ENCODE measurements around the gene LMF2. TPM values are rescaled to one million over a fixed set of nuclear protein-coding genes. Genes with fewer than 3 reads are reported as not detected.

The LMF2 gene
- total RNA-seq, 1 experiment from 2014 or later = 56.9 TPM

DNA sequence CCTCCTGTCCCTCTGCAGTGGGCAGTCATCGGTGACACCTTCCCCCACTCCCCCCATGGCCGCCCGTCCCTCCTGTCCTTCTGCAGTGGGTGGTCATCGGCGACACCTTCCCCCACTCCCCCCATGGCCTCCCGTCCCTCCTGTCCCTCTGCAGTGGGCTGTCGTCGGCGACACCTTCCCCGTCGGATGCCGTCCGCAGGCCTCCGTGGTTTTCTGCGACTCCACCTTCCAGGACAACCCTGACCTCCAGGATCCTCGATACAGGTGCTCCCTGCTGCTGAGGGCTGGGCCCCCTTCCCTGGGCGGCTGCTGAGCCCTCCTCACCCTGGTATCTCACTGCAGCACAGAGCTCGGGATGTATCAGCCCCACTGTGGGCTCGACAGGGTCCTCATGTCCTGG is 18.6 kb downstream of the LMF2 start:
- RAD21 ChIA-PET (ENCODE audit: low non-redundant PET in 1 of 2, low total read pairs in 2 of 2, uncharacterized antibody in 2 of 2, unreplicated experiment in 2 of 2) = no interaction called here
- Histone ChIP-seq H3K9me2 (ENCODE audit: insufficient read depth) (no peaks in the 10 kb centered on the region), H3K4me2 (ENCODE audit: low read length) (no peak overlapping the region), H2AFZ (ENCODE audit: low read depth, low read length, poor library complexity, severe bottlenecking) (no peak overlapping the region), H3K9ac (ENCODE audit: low read length) (no peak overlapping the region), H3K27me3 (ENCODE audit: insufficient read depth, low read length) (no peaks in the 10 kb centered on the region), H3K9me3 (ENCODE audit: control insufficient read depth in 1 of 2, insufficient read depth in 1 of 2, low read depth in 1 of 2, low read length in 2 of 2) (no peaks in the 10 kb centered on the region), H3K27ac (ENCODE audit: low read depth, low read length) (no peak overlapping the region), H3K4me1 (ENCODE audit: control insufficient read depth in 1 of 2, insufficient read depth in 2 of 2, low read length in 2 of 2) (peaks cover 6 to 18% of the 10 kb centered on the region in 2 experiments; a peak in 3 of 4 replicates), H3K36me3 (ENCODE audit: control insufficient read depth in 1 of 2, insufficient read depth in 2 of 2, low read length in 2 of 2) (no peaks in the 10 kb centered on the region), H3K79me2 (ENCODE audit: insufficient read depth, low read length) (no peaks in the 10 kb centered on the region), H3K4me3 (replicated peaks in 1 of 2; ENCODE audit: low read depth in 1 of 2, low read length in 2 of 2) (no peak overlapping the region), H4K20me1 (ENCODE audit: insufficient read depth) (no peaks in the 10 kb centered on the region)
- ATAC-seq = no peak
- no peak for DNase-seq (ENCODE audit: low read depth, low spot score)
- no TSS peak for BruUV-seq (replicated peaks)
- POLR2A ChIA-PET = no interaction called here
- TF ChIP-seq EGR1 (IDR thresholded peaks at IDR 0.05; ENCODE audit: low read depth) (no peak), SIN3A (IDR thresholded peaks at IDR 0.05; ENCODE audit: low read depth) (no peak), TCF7L2 (IDR thresholded peaks at IDR 0.05; ENCODE audit: borderline replicate concordance, extremely low read depth, insufficient read depth, insufficient read length) (no peak), POLR2A (IDR thresholded peaks at IDR 0.05; ENCODE audit: borderline replicate concordance, extremely low read depth, insufficient read depth, insufficient read length) (no peak)
- CTCF ChIA-PET = no interaction called here
- intact Hi-C loops (cut with micrococcal nuclease) = no loop called here

DNA sequence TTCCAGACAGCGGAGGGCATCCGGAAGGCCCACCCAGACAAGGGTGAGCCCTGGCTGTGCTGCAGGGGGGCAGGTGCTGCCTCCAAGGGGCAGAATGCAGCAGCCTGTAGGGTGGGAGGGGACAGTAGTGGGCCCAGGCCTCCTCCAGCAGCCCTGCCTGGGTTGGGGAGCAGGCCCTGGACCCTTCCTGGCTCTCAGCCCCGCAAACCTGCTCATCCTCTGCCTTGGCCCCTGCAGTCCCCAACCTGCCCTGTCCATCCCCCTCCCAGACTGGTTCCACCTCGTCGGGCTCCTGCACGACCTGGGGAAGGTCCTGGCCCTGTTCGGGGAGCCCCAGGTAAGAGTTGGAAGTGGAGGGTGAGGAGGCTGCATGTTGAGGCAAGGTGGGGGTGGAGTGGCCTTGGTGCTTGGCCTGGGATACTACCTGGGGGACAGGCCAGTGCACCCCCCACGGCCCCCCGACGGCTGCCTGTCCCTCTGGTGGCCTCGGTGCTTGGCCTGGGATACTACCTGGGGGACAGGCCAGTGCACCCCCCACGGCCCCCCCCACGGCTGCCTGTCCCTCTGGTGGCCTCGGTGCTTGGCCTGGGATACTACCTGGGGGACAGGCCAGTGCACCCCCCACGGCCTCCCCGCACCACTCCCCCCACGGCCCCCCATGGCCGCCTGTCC is 19.4 kb downstream of the LMF2 start:
- BruUV-seq (replicated peaks) = no TSS peak
- no peaks in the 10 kb centered on the region for H3K27me3 ChIP-seq (ENCODE audit: insufficient read depth, low read length)
- TF ChIP-seq, protein P1, sequence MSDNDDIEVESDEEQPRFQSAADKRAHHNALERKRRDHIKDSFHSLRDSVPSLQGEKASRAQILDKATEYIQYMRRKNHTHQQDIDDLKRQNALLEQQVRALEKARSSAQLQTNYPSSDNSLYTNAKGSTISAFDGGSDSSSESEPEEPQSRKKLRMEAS (IDR thresholded peaks at IDR 0.05) = no peak
- TF ChIP-seq, protein P2, sequence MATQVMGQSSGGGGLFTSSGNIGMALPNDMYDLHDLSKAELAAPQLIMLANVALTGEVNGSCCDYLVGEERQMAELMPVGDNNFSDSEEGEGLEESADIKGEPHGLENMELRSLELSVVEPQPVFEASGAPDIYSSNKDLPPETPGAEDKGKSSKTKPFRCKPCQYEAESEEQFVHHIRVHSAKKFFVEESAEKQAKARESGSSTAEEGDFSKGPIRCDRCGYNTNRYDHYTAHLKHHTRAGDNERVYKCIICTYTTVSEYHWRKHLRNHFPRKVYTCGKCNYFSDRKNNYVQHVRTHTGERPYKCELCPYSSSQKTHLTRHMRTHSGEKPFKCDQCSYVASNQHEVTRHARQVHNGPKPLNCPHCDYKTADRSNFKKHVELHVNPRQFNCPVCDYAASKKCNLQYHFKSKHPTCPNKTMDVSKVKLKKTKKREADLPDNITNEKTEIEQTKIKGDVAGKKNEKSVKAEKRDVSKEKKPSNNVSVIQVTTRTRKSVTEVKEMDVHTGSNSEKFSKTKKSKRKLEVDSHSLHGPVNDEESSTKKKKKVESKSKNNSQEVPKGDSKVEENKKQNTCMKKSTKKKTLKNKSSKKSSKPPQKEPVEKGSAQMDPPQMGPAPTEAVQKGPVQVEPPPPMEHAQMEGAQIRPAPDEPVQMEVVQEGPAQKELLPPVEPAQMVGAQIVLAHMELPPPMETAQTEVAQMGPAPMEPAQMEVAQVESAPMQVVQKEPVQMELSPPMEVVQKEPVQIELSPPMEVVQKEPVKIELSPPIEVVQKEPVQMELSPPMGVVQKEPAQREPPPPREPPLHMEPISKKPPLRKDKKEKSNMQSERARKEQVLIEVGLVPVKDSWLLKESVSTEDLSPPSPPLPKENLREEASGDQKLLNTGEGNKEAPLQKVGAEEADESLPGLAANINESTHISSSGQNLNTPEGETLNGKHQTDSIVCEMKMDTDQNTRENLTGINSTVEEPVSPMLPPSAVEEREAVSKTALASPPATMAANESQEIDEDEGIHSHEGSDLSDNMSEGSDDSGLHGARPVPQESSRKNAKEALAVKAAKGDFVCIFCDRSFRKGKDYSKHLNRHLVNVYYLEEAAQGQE (IDR thresholded peaks at IDR 0.05; ENCODE audit: low read depth) = no peak
- no peak for TF ChIP-seq YY1 (IDR thresholded peaks at IDR 0.05; ENCODE audit: extremely low read depth, insufficient replicate concordance, low read depth, low read length)
- TF ChIP-seq, protein P3, sequence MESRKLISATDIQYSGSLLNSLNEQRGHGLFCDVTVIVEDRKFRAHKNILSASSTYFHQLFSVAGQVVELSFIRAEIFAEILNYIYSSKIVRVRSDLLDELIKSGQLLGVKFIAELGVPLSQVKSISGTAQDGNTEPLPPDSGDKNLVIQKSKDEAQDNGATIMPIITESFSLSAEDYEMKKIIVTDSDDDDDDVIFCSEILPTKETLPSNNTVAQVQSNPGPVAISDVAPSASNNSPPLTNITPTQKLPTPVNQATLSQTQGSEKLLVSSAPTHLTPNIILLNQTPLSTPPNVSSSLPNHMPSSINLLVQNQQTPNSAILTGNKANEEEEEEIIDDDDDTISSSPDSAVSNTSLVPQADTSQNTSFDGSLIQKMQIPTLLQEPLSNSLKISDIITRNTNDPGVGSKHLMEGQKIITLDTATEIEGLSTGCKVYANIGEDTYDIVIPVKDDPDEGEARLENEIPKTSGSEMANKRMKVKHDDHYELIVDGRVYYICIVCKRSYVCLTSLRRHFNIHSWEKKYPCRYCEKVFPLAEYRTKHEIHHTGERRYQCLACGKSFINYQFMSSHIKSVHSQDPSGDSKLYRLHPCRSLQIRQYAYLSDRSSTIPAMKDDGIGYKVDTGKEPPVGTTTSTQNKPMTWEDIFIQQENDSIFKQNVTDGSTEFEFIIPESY (IDR thresholded peaks at IDR 0.05; ENCODE audit: extremely low read depth, insufficient replicate concordance, low read length) = no peak
- no peak for TF ChIP-seq SP1 (IDR thresholded peaks at IDR 0.05; ENCODE audit: low read depth)
- intact Hi-C loops (cut with micrococcal nuclease) = no loop called here
- ATAC-seq = no peak
- no peaks in the 10 kb centered on the region for H3K36me3 ChIP-seq (ENCODE audit: control insufficient read depth in 1 of 2, insufficient read depth in 2 of 2, low read length in 2 of 2)
- H3K4me2 ChIP-seq (ENCODE audit: low read length) = no peak overlapping the region
- peaks cover 6 to 19% of the 10 kb centered on the region in 2 experiments; a peak in 3 of 4 replicates for H3K4me1 ChIP-seq (ENCODE audit: control insufficient read depth in 1 of 2, insufficient read depth in 2 of 2, low read length in 2 of 2)
- RAD21 ChIA-PET (ENCODE audit: low non-redundant PET in 1 of 2, low total read pairs in 2 of 2, uncharacterized antibody in 2 of 2, unreplicated experiment in 2 of 2) = no interaction called here
- no peak overlapping the region for H2AFZ ChIP-seq (ENCODE audit: low read depth, low read length, poor library complexity, severe bottlenecking)
- no peaks in the 10 kb centered on the region for H3K9me3 ChIP-seq (ENCODE audit: control insufficient read depth in 1 of 2, insufficient read depth in 1 of 2, low read depth in 1 of 2, low read length in 2 of 2)
- no peak for DNase-seq (ENCODE audit: low read depth, low spot score)
- POLR2A ChIA-PET = no interaction called here
- H3K9ac ChIP-seq (ENCODE audit: low read length) = no peak overlapping the region
- H4K20me1 ChIP-seq (ENCODE audit: insufficient read depth) = no peaks in the 10 kb centered on the region
- CTCF ChIA-PET = no interaction called here
- no peaks in the 10 kb centered on the region for H3K9me2 ChIP-seq (ENCODE audit: insufficient read depth)
- no peak overlapping the region for H3K27ac ChIP-seq (ENCODE audit: low read depth, low read length)
- H3K4me3 ChIP-seq (replicated peaks in 1 of 2; ENCODE audit: low read depth in 1 of 2, low read length in 2 of 2) = no peak overlapping the region
- no peaks in the 10 kb centered on the region for H3K79me2 ChIP-seq (ENCODE audit: insufficient read depth, low read length)
